ENCODE measurements around the gene ANAPC10. TPM values are rescaled to one million over a fixed set of nuclear protein-coding genes. Genes with fewer than 3 reads are reported as not detected.

ANAPC10 gene
- total and polyA plus RNA-seq, 7 donors, result 11.3 to 31.4 (median 18.0) TPM

DNA sequence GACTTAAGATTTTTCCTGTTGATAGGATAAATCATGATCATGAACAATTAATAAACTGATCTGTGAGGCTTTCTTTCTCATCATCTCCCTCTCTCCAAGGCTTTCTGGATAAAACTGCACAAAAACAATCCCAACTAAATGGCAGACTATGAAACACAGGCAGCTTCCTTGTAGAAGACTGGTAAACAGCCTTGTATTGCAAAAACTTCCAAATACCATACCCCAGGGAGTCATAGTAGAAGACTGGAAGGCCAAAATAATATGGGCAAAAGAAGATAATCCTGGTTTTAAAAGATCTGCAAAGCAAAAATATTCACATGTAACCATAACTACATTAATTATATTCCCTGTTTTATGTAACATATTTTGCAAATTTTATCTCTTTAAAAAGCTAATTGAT is 113.0 kb downstream of the ANAPC10 start:
- Histone ChIP-seq H3K27ac (no peak overlapping the region), H3K4me3 (no peak overlapping the region), H3K4me1 (no peaks in the 10 kb centered on the region), H3K36me3 (peaks cover 0 to 6% (median 2%) of the 10 kb centered on the region in 4 donors), H3K27me3 (no peaks in the 10 kb centered on the region), H3K9me3 (peaks cover 0 to 9% (median 4%) of the 10 kb centered on the region in 4 donors)
- intact Hi-C loops (cut with DNase I), result no loop called here
- no peak for DNase-seq
- TF ChIP-seq CTCF (IDR thresholded peaks at IDR 0.05) (no peak), EP300 (IDR thresholded peaks at IDR 0.05) (no peak), POLR2A (IDR thresholded peaks at IDR 0.05) (no peak), POLR2AphosphoS5 (IDR thresholded peaks at IDR 0.05) (no peak)

- Histone ChIP-seq H3K27ac (no peak overlapping the region), H3K4me3 (no peak overlapping the region), H3K36me3 (peaks cover 0 to 6% (median 2%) of the 10 kb centered on the region in 4 donors), H3K4me1 (no peaks in the 10 kb centered on the region), H3K27me3 (no peaks in the 10 kb centered on the region), H3K9me3 (peaks cover 0 to 9% (median 4%) of the 10 kb centered on the region in 4 donors)
- intact Hi-C loops (cut with DNase I), result no loop called here
- no peak for DNase-seq
- 89 to 91% methylated on average over 3 of the region's 3 CpGs for WGBS, 2 donors
- no peak for TF ChIP-seq POLR2A (IDR thresholded peaks at IDR 0.05)
Observed at GRCh38 chr4:144984241-144984640, 113.8 kb downstream of the ANAPC10 start.

DNA sequence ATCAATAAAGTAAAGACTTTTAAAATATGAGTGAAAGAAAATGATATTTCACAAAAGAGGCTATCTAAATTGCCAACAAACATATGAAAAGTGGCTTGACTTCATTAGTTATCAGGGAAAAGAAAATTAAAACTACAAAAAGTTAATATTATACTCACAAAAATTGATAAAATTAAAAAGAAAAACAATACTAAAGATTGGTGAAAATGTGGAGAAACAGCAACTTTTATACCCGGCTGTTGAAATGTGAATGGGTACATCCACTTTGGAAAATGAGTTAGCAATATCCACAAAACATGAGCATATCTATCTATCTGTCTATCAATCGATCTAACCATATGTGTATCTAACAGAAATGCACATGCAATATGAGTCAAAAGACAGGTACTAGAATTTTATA is 122.3 kb downstream of the ANAPC10 start:
- Histone ChIP-seq H3K27ac (no peak overlapping the region), H3K9me3 (peaks cover 0 to 3% (median 1%) of the 10 kb centered on the region in 4 donors), H3K4me3 (no peak overlapping the region), H3K36me3 (no peaks in the 10 kb centered on the region), H3K27me3 (no peaks in the 10 kb centered on the region), H3K4me1 (no peaks in the 10 kb centered on the region)
- DNase-seq, result no peak
- intact Hi-C loops (cut with DNase I), result no loop called here
- 95 to 96% methylated on average over 2 of the region's 2 CpGs for WGBS, 2 donors
- TF ChIP-seq CTCF (IDR thresholded peaks at IDR 0.05) (no peak), EP300 (IDR thresholded peaks at IDR 0.05) (no peak), POLR2AphosphoS5 (IDR thresholded peaks at IDR 0.05) (no peak), POLR2A (IDR thresholded peaks at IDR 0.05) (no peak)

DNA sequence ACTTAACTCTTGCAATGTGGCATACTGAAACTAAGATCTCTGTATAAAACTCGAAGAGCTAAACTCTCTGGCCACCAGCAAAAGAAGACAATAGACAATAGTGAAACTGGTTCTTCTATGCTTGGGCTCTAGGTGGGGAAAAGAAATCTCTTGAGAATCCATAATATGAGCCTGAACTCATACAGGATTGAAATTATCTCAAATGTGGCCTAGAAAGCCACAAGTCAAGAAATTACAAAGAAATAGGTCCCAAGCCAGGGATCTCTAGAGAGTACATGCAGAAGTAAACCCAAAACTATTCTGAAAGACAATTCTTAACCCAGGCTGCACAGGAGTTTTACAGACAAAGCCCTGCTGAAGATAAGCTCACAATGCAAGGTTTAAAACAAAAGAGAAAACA is 127.4 kb downstream of the ANAPC10 start:
- WGBS, 2 donors, result 78 to 83% methylated on average over 1 of the region's 1 CpG
- Histone ChIP-seq H3K36me3 (no peaks in the 10 kb centered on the region), H3K4me1 (no peaks in the 10 kb centered on the region), H3K27me3 (no peaks in the 10 kb centered on the region), H3K27ac (no peak overlapping the region), H3K9me3 (no peaks in the 10 kb centered on the region), H3K4me3 (no peak overlapping the region)
- DNase-seq, result no peak
- intact Hi-C loops (cut with DNase I), result no loop called here
- TF ChIP-seq POLR2A (IDR thresholded peaks at IDR 0.05) (no peak), EP300 (IDR thresholded peaks at IDR 0.05) (no peak), POLR2AphosphoS5 (IDR thresholded peaks at IDR 0.05) (no peak), CTCF (IDR thresholded peaks at IDR 0.05) (no peak)

- TF ChIP-seq EP300 (IDR thresholded peaks at IDR 0.05) (no peak), POLR2AphosphoS5 (IDR thresholded peaks at IDR 0.05) (no peak), CTCF (IDR thresholded peaks at IDR 0.05) (no peak), POLR2A (IDR thresholded peaks at IDR 0.05) (no peak)
- no peak for DNase-seq
- Histone ChIP-seq H3K27ac (no peak overlapping the region), H3K27me3 (no peaks in the 10 kb centered on the region), H3K36me3 (no peaks in the 10 kb centered on the region), H3K9me3 (no peaks in the 10 kb centered on the region), H3K4me3 (no peak overlapping the region), H3K4me1 (no peaks in the 10 kb centered on the region)
- WGBS, 2 donors, result 91 to 92% methylated on average over 2 of the region's 2 CpGs
- intact Hi-C loops (cut with DNase I), result no loop called here
Observed at GRCh38 chr4:144969821-144970220, 128.2 kb downstream of the ANAPC10 start.

Measured in sigmoid colon (tissue), 7 donors.